Testis (tissue), 3 donors: ENCODE results near the gene CDK5RAP2. TPM values are rescaled to one million over a fixed set of nuclear protein-coding genes. Genes with fewer than 3 reads are reported as not detected.

Source experiments
- DNase-seq: peaks from one replicate; pipeline ENCODE4 v3.0.0-alpha.2; 2019
- H3K27ac ChIP-seq, 2 donors: fragments of 200-600 bp; sonication (generic); one replicate each; pipeline ENCODE4 v1.5.1; 2019
- H3K27me3 ChIP-seq: fragments of 200-600 bp; sonication (generic); one replicate; pipeline ENCODE4 v1.5.1; 2019
- H3K36me3 ChIP-seq: fragments of 200-600 bp; sonication (generic); one replicate; pipeline ENCODE4 v1.5.1; 2017; ENCODE audit warnings: low read depth; ENCODE audit errors: missing control alignments
- H3K4me1 ChIP-seq: fragments of 200-600 bp; sonication (generic); one replicate; pipeline ENCODE4 v1.5.1; 2019
- H3K4me3 ChIP-seq, 2 donors: fragments of 200-600 bp; sonication (generic); one replicate each; pipeline ENCODE4 v1.5.1; 2017 to 2019
- H3K9me3 ChIP-seq: fragments of 200-600 bp; sonication (generic); one replicate; pipeline ENCODE4 v1.5.1; 2017
- CTCF ChIP-seq, 3 experiments: fragments of 450-650 bp in 2 of 3; fragments of 200-600 bp in 1 of 3; sonication (generic) in 1 of 3; IDR thresholded peaks; one replicate each; pipeline ENCODE4 v1.5.1; 2016 to 2019; ENCODE audit warnings: antibody characterized with exemption in 3 of 3, mild to moderate bottlenecking in 2 of 3, moderate library complexity in 1 of 3
- POLR2A ChIP-seq: fragments of 450-650 bp; IDR thresholded peaks from one replicate; pipeline ENCODE4 v1.6.1; 2017; ENCODE audit warnings: antibody characterized with exemption, mild to moderate bottlenecking, moderate library complexity
- WGBS, 2 donors: methylation state at CpG; one replicate each; pipeline ENCODE4 v1.1.5; 2018; 5-methylcytosine and 5-hydroxymethylcytosine counted together
- intact Hi-C: fragments of 100-400 bp; cut with DNase I; formaldehyde crosslinking; loops from one replicate; pipeline ENCODE4 v1.15.1; 2023; ENCODE audit warnings: low total_unique reads
- polyA plus RNA-seq: library from polyadenylated mRNA; stranded (reverse); fragments of 350-450 nt; fragmentation: Illumina TruSeq; extraction: RNeasy Lipid Tissue Mini Kit (QIAGEN cat#74804); gene quantifications from one replicate; pipeline ENCODE4 v1.2.3, GENCODE V29; 2014; ENCODE audit warnings: low read depth, low replicate concordance; ENCODE audit not compliant: insufficient read depth
- total RNA-seq, 2 donors: library from RNA; depleted of rRNA; stranded (reverse); fragments of >200 nt; gene quantifications; one replicate each; pipeline ENCODE4 v1.2.3, GENCODE V29; 2016

CDK5RAP2 gene
- total and polyA plus RNA-seq, 3 donors from 2014 or later = 64.9 to 80.5 (median 76.1) TPM

- Histone ChIP-seq H3K9me3 (no peaks in the 10 kb centered on the region), H3K4me1 (no peaks in the 10 kb centered on the region), H3K27me3 (no peaks in the 10 kb centered on the region), H3K27ac (no peak overlapping the region), H3K4me3 (no peak overlapping the region), H3K36me3 (no peaks in the 10 kb centered on the region)
- WGBS, 2 donors = 79 to 85% methylated on average over 7 of the region's 7 CpGs
- DNase-seq = no peak
- TF ChIP-seq POLR2A (no peak), CTCF (IDR thresholded peaks at IDR 0.05) (no peak)
- intact Hi-C loops = no loop called here
These were observed 51.1 kb downstream of the CDK5RAP2 start for GRCh38 chr9:120528829-120529228.

- WGBS, 2 donors = 96 to 100% methylated on average over 1 of the region's 1 CpG
- no peaks in the 10 kb centered on the region for H3K27me3 ChIP-seq
- TF ChIP-seq POLR2A (no peak), CTCF (IDR thresholded peaks at IDR 0.05) (no peak)
- no peak overlapping the region for H3K4me3 ChIP-seq
- no peaks in the 10 kb centered on the region for H3K9me3 ChIP-seq
- no peak for DNase-seq
- no peaks in the 10 kb centered on the region for H3K4me1 ChIP-seq
- intact Hi-C loops = no loop called here
- H3K27ac ChIP-seq = no peak overlapping the region
- H3K36me3 ChIP-seq = no peaks in the 10 kb centered on the region
These were observed 51.6 kb downstream of the CDK5RAP2 start for GRCh38 chr9:120528327-120528726.

GRCh38 chr9:120526534-120526933 is 53.4 kb downstream of the CDK5RAP2 start:
- TF ChIP-seq POLR2A = no peak
- no peak for TF ChIP-seq CTCF (IDR thresholded peaks at IDR 0.05)
- Histone ChIP-seq H3K27ac (no peak overlapping the region), H3K4me1 (no peaks in the 10 kb centered on the region), H3K27me3 (no peaks in the 10 kb centered on the region), H3K9me3 (no peaks in the 10 kb centered on the region), H3K36me3 (no peaks in the 10 kb centered on the region), H3K4me3 (no peak overlapping the region)
- WGBS, 2 donors = 96 to 99% methylated on average over 3 of the region's 3 CpGs
- no peak for DNase-seq
- intact Hi-C loops = no loop called here

GRCh38 chr9:120524863-120525262 is 55.1 kb downstream of the CDK5RAP2 start:
- no peaks in the 10 kb centered on the region for H3K4me1 ChIP-seq
- intact Hi-C loops = no loop called here
- no peaks in the 10 kb centered on the region for H3K36me3 ChIP-seq
- H3K4me3 ChIP-seq = no peak overlapping the region
- H3K27me3 ChIP-seq = no peaks in the 10 kb centered on the region
- 65 to 81% methylated on average over 3 of the region's 3 CpGs for whole genome bisulfite sequencing, 2 donors
- H3K9me3 ChIP-seq = no peaks in the 10 kb centered on the region
- DNase-seq = no peak
- no peak for TF ChIP-seq POLR2A
- TF ChIP-seq CTCF (IDR thresholded peaks at IDR 0.05) = no peak
- H3K27ac ChIP-seq = no peak overlapping the region

- H3K9me3 ChIP-seq = no peaks in the 10 kb centered on the region
- no peak overlapping the region for H3K4me3 ChIP-seq
- DNase-seq = no peak
- H3K27ac ChIP-seq = no peak overlapping the region
- intact Hi-C loops = no loop called here
- H3K4me1 ChIP-seq = no peaks in the 10 kb centered on the region
- H3K27me3 ChIP-seq = no peaks in the 10 kb centered on the region
- WGBS, 2 donors = 86 to 89% methylated on average over 3 of the region's 3 CpGs
- no peak for TF ChIP-seq POLR2A
- no peak for TF ChIP-seq CTCF (IDR thresholded peaks at IDR 0.05)
- H3K36me3 ChIP-seq = no peaks in the 10 kb centered on the region
These were observed 55.9 kb downstream of the CDK5RAP2 start for GRCh38 chr9:120524038-120524437.
